ENCODE results near the gene NTRK2.

NTRK2 gene

GRCh38 chr9:84691634-84692033, 22.1 kb downstream of the NTRK2 start:
- ATAC-seq = no peak
- no peak for TF ChIP-seq OSR1 (CRISPR knock-in tag; IDR thresholded peaks at IDR 0.05)
- TF ChIP-seq ZC3H10 (CRISPR knock-in tag; IDR thresholded peaks at IDR 0.05) = no peak
- no peak for TF ChIP-seq RARB (CRISPR knock-in tag; IDR thresholded peaks at IDR 0.05)
- no peak for TF ChIP-seq TCF4 (CRISPR knock-in tag; IDR thresholded peaks at IDR 0.05; ENCODE audit: borderline replicate concordance)
- no peak for TF ChIP-seq ZNF565 (CRISPR knock-in tag; conservative IDR thresholded peaks at IDR 0.05; ENCODE audit: low read depth)
- no peak for TF ChIP-seq ZFP3 (CRISPR knock-in tag; IDR thresholded peaks at IDR 0.05)
- TF ChIP-seq POU6F1 (CRISPR knock-in tag; IDR thresholded peaks at IDR 0.05; ENCODE audit: borderline replicate concordance, low read depth) = no peak
- TF ChIP-seq CSRNP3 (CRISPR knock-in tag; IDR thresholded peaks at IDR 0.05) = no peak
- TF ChIP-seq ZNF8 (CRISPR knock-in tag; IDR thresholded peaks at IDR 0.05) = no peak
- TF ChIP-seq CSDC2 (CRISPR knock-in tag; IDR thresholded peaks at IDR 0.05) = no peak
- no peak for TF ChIP-seq BACH2 (CRISPR knock-in tag; IDR thresholded peaks at IDR 0.05; ENCODE audit: borderline replicate concordance)
- no peak for TF ChIP-seq TOX (CRISPR knock-in tag; IDR thresholded peaks at IDR 0.05; ENCODE audit: borderline replicate concordance)
- TF ChIP-seq SNAI2 (CRISPR knock-in tag; IDR thresholded peaks at IDR 0.05) = no peak
- no peak for TF ChIP-seq CREB5 (CRISPR knock-in tag; IDR thresholded peaks at IDR 0.05; ENCODE audit: low read depth)

- TF ChIP-seq CSRNP3 (CRISPR knock-in tag; IDR thresholded peaks at IDR 0.05) (no peak), ZFP30 (CRISPR knock-in tag; IDR thresholded peaks at IDR 0.05) (no peak), ZFP3 (CRISPR knock-in tag; IDR thresholded peaks at IDR 0.05) (no peak), TOX (CRISPR knock-in tag; IDR thresholded peaks at IDR 0.05; ENCODE audit: borderline replicate concordance) (no peak), POU6F1 (CRISPR knock-in tag; IDR thresholded peaks at IDR 0.05; ENCODE audit: borderline replicate concordance, low read depth) (no peak), ISL1 (CRISPR knock-in tag; IDR thresholded peaks at IDR 0.05) (no peak), OSR1 (CRISPR knock-in tag; IDR thresholded peaks at IDR 0.05) (no peak), RARB (CRISPR knock-in tag; IDR thresholded peaks at IDR 0.05) (no peak), TCF4 (CRISPR knock-in tag; IDR thresholded peaks at IDR 0.05; ENCODE audit: borderline replicate concordance) (no peak), ZNF565 (CRISPR knock-in tag; conservative IDR thresholded peaks at IDR 0.05; ENCODE audit: low read depth) (no peak), ZNF8 (CRISPR knock-in tag; IDR thresholded peaks at IDR 0.05) (no peak)
- ATAC-seq = no peak
Measured at GRCh38 chr9:84694248-84694647, 24.7 kb downstream of the NTRK2 start.

GRCh38 chr9:84697042-84697441, 27.5 kb downstream of the NTRK2 start:
- ATAC-seq = no peak
- TF ChIP-seq ZFP30 (CRISPR knock-in tag; IDR thresholded peaks at IDR 0.05) = no peak
- TF ChIP-seq ZC3H10 (CRISPR knock-in tag; IDR thresholded peaks at IDR 0.05) = no peak
- no peak for TF ChIP-seq CREB5 (CRISPR knock-in tag; IDR thresholded peaks at IDR 0.05; ENCODE audit: low read depth)
- TF ChIP-seq ARNTL (CRISPR knock-in tag; IDR thresholded peaks at IDR 0.05; ENCODE audit: borderline replicate concordance, low read depth) = no peak
- no peak for TF ChIP-seq ZNF8 (CRISPR knock-in tag; IDR thresholded peaks at IDR 0.05)
- TF ChIP-seq CSRNP3 (CRISPR knock-in tag; IDR thresholded peaks at IDR 0.05) = no peak
- no peak for TF ChIP-seq TOX (CRISPR knock-in tag; IDR thresholded peaks at IDR 0.05; ENCODE audit: borderline replicate concordance)
- TF ChIP-seq RARB (CRISPR knock-in tag; IDR thresholded peaks at IDR 0.05) = no peak
- TF ChIP-seq CSDC2 (CRISPR knock-in tag; IDR thresholded peaks at IDR 0.05) = no peak
- TF ChIP-seq ISL1 (CRISPR knock-in tag; IDR thresholded peaks at IDR 0.05) = no peak
- no peak for TF ChIP-seq SNAI2 (CRISPR knock-in tag; IDR thresholded peaks at IDR 0.05)
- no peak for TF ChIP-seq POU6F1 (CRISPR knock-in tag; IDR thresholded peaks at IDR 0.05; ENCODE audit: borderline replicate concordance, low read depth)
- no peak for TF ChIP-seq ESRRG (CRISPR knock-in tag; IDR thresholded peaks at IDR 0.05)
- no peak for TF ChIP-seq TSHZ2 (CRISPR knock-in tag; IDR thresholded peaks at IDR 0.05)
